ENCODE results near the gene EML4. TPM values are rescaled to one million over a fixed set of nuclear protein-coding genes. Genes with fewer than 3 reads are reported as not detected.
"Not testable (repeated sequence)": the region's sequence is repeated elsewhere in the genome, so short reads cannot be mapped to it uniquely, and the experiment has no call there.

The EML4 gene
- total RNA-seq, 4 donors from 2014 or later = 27.4 to 96.8 (median 58.0) TPM

DNA sequence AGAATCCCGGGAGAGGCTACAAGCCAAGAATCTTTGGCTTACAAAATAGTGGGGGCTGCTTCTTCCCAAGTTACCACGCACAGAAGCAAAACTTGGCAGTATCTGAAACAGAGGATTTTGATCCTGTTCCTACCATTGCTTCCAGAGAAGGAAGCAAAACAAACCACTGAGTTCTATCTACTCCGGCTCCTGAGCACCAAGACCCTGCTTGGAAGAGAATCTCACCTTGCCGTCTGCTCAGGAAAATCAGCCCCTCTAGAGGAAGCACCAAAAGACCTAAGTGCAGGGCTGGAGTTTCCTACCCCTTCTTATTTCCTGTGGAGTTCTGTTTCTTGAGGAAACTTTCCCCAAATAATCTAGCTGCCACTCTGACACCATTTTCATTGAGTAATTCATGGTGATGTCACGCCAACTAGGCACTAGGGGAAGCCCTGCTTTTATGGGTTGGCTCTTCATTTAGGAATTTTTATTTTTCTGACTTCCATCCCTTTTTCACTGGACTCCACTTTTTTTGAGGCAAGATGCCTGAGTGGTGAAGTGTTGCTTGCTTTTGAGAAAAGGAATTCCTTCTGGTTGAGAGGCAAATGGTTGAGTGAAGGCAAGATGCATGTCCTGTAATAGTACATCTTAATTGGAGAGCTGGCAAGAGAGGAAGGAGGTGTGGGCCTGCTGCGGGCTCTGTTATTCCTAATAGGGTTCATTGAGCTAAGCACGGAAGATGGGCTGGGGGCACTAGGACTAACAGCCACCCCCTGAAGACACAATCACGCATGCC lies 36.8 kb upstream of the EML4 start:
- Histone ChIP-seq H3K9me3 (no peaks in the 10 kb centered on the region), H3K4me3 (no peak overlapping the region), H3K36me3 (no peaks in the 10 kb centered on the region), H3K27me3 (no peaks in the 10 kb centered on the region), H3K27ac (peak overlapping the region; percentile 70 to 74), H3K4me1 (peaks cover 0 to 11% of the 10 kb centered on the region in 2 donors)
- intact Hi-C loops (cut with DNase I; ENCODE audit: low total_unique reads) = no loop called here
- no peak for DNase-seq
- TF ChIP-seq, protein P1, sequence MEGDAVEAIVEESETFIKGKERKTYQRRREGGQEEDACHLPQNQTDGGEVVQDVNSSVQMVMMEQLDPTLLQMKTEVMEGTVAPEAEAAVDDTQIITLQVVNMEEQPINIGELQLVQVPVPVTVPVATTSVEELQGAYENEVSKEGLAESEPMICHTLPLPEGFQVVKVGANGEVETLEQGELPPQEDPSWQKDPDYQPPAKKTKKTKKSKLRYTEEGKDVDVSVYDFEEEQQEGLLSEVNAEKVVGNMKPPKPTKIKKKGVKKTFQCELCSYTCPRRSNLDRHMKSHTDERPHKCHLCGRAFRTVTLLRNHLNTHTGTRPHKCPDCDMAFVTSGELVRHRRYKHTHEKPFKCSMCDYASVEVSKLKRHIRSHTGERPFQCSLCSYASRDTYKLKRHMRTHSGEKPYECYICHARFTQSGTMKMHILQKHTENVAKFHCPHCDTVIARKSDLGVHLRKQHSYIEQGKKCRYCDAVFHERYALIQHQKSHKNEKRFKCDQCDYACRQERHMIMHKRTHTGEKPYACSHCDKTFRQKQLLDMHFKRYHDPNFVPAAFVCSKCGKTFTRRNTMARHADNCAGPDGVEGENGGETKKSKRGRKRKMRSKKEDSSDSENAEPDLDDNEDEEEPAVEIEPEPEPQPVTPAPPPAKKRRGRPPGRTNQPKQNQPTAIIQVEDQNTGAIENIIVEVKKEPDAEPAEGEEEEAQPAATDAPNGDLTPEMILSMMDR (IDR thresholded peaks at IDR 0.05) = no peak
- TF ChIP-seq POLR2A (IDR thresholded peaks at IDR 0.05) = no peak

- intact Hi-C loops (cut with DNase I; ENCODE audit: low total_unique reads) = no loop called here
- H3K4me3 ChIP-seq = no peak overlapping the region
Observed at GRCh38 chr2:42132966-42133641, 36.0 kb upstream of the EML4 start.

DNA sequence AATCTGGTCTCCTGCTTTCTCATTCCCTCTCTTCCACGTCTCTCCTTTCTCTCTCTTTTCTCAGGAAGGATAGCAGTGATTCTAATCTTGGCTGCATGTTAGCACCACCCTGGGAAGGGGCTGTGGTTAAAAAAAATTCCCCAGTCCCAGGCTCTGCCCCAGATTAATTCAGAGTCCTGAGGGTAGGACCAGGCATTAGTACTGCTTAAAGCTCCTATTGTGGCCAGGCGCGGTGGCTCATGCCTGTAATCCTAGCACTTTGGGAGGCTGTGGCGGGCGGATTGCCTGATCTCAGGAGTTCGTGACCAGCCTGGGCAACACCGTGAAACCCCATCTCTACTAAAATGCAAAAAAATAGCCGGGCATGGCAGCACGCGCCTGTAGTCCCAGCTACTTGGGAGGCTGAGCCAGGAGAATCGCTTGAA lies 35.4 kb upstream of the EML4 start:
- Histone ChIP-seq H3K36me3 (no peaks in the 10 kb centered on the region), H3K4me1 (peaks cover 0 to 4% of the 10 kb centered on the region in 2 donors), H3K27me3 (no peaks in the 10 kb centered on the region), H3K4me3 (no peak overlapping the region), H3K9me3 (no peaks in the 10 kb centered on the region), H3K27ac (peak overlapping the region; percentile 70 to 74)
- TF ChIP-seq POLR2A (IDR thresholded peaks at IDR 0.05) = no peak
- TF ChIP-seq, protein P1 (IDR thresholded peaks at IDR 0.05) = no peak
- intact Hi-C loops (cut with DNase I; ENCODE audit: low total_unique reads) = no loop called here
- no peak for DNase-seq

More at GRCh38 chr2:42132966-42133641, 36.0 kb upstream of the EML4 start:
- DNase-seq = peak; percentile 83 to 93
- H3K9me3 ChIP-seq = no peaks in the 10 kb centered on the region
- H3K27ac ChIP-seq = peak overlapping the region; percentile 70 to 74
- no peaks in the 10 kb centered on the region for H3K27me3 ChIP-seq
- H3K4me1 ChIP-seq = peaks cover 0 to 11% of the 10 kb centered on the region in 2 donors
- TF ChIP-seq POLR2A (IDR thresholded peaks at IDR 0.05) = peak in 1 of 2 donors; percentile 24
- TF ChIP-seq, protein P1 (IDR thresholded peaks at IDR 0.05) = no peak
- no peaks in the 10 kb centered on the region for H3K36me3 ChIP-seq

DNA sequence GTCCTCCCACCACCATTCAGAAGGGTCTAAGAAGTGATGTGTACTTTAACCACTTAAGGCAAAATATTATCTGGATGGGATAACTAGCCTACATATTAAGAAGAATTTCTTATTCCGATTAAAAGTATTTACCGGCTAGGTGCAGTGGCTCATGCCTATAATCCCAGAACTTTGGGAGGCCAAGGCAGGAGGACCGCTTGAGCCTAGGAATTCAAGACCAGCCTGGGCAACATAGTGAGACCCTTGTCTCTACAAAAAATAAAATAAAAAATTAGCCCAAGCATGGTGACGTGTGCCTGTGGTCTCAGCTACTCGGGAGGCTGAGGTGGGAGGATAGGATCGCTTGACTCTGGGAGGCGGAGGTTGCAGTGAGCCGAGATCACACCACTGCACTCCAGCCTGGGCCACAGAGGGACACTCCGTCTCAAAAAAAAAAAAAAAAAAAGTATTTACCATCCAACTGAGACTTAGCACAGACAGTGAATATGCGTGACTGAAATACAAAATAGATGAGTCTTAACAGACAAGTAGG lies 34.7 kb upstream of the EML4 start:
- H3K9me3 ChIP-seq; intact Hi-C loops (cut with DNase I; ENCODE audit: low total_unique reads); H3K36me3 ChIP-seq; H3K27ac ChIP-seq; H3K4me3 ChIP-seq; H3K4me1 ChIP-seq; DNase-seq; H3K27me3 ChIP-seq: not testable (repeated sequence)

DNA sequence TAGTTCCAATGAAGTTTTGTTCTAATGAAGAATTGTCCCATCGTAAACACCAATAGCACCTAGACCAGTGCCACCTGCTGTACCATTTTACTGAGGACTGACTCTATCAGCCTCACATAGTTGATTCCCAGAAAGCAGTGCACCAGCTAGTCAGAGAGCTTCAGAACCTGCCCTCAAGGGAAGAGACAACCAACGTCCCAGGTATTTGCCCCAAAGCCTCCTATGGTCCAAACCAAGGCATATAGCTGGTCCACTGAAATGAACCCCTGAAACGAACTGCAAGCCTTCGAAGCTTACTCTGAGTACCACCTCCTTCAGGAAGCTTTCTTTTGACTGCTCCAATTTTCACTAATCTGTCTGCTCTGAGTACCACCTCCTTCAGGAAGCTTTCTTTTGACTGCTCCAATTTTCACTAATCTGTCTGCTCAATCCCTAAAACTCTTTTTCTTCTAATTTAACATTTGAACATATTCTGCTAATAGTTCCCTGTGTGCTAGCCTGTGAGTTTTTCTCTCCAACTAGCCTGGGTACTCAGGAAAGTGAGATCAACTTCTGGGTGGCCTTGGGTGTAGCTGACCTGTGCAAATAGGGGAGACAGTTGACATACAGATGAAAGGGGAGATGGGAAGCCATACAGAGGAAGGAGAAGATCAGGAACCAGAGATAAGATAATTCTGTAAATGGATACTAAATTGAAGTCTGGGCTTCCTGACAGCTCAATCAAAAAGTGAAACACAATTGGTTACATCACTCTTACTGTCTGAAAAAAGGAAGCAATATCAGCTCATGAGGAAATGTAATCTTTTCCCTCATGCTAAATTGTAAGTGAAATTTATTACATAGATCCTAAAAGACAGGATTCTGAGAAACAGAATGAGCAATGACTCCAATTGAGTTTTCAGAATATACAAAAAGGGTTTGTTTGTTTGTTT lies 33.5 kb upstream of the EML4 start:
- Histone ChIP-seq H3K4me3 (no peak overlapping the region), H3K9me3 (no peaks in the 10 kb centered on the region), H3K27ac (no peak overlapping the region), H3K36me3 (no peaks in the 10 kb centered on the region), H3K27me3 (no peaks in the 10 kb centered on the region), H3K4me1 (no peaks in the 10 kb centered on the region)
- intact Hi-C loops (cut with DNase I; ENCODE audit: low total_unique reads) = no loop called here
- TF ChIP-seq, protein P1 (IDR thresholded peaks at IDR 0.05) = no peak
- no peak for TF ChIP-seq POLR2A (IDR thresholded peaks at IDR 0.05)
- no peak for DNase-seq
